MM.1S (cell line): ENCODE measurements around the gene ZNF248.

ENCODE experiments used
- DNase-seq: peaks from one replicate; pipeline ENCODE4 v3.0.0-alpha.2; 2015
- H2AFZ ChIP-seq: fragments of 300-600 bp; sonication (generic); 2 replicates; pipeline ENCODE4 v1.6.0; 2016; ENCODE audit warnings: antibody characterized with exemption, low read length
- H3F3A ChIP-seq: fragments of 300-600 bp; sonication (generic); 2 replicates; pipeline ENCODE4 v1.6.1; 2016; ENCODE audit warnings: mild to moderate bottlenecking, antibody characterized with exemption, low read length, moderate library complexity, mixed read lengths; ENCODE audit not compliant: insufficient read depth
- H3K27ac ChIP-seq: fragments of 300-600 bp; sonication (generic); 2 replicates; pipeline ENCODE4 v1.5.1; 2016; ENCODE audit warnings: mild to moderate bottlenecking, low read length
- H3K27me3 ChIP-seq: fragments of 300-600 bp; sonication (generic); replicated peaks from 2 replicates; pipeline ENCODE4 v1.6.0; 2016; ENCODE audit warnings: low read length; ENCODE audit not compliant: insufficient read depth
- H3K36me3 ChIP-seq: fragments of 300-600 bp; sonication (generic); replicated peaks from 2 replicates; pipeline ENCODE4 v1.6.1; 2016; ENCODE audit warnings: mild to moderate bottlenecking, low read length, mixed read lengths; ENCODE audit not compliant: insufficient read depth
- H3K4me1 ChIP-seq: fragments of 300-600 bp; sonication (generic); 2 replicates; pipeline ENCODE4 v1.6.1; 2016; ENCODE audit warnings: low read length, mixed read lengths
- H3K4me2 ChIP-seq: fragments of 300-600 bp; sonication (generic); 2 replicates; pipeline ENCODE4 v1.6.0; 2016; ENCODE audit warnings: low read depth, low read length
- H3K4me3 ChIP-seq: fragments of 300-600 bp; sonication (generic); 2 replicates; pipeline ENCODE4 v1.5.1; 2016; ENCODE audit warnings: low read length, mixed read lengths
- H3K79me2 ChIP-seq: fragments of 300-600 bp; sonication (generic); 2 replicates; pipeline ENCODE4 v1.6.1; 2016; ENCODE audit warnings: mixed run types, low read length, mixed read lengths
- H3K9ac ChIP-seq: fragments of 300-600 bp; sonication (generic); 2 replicates; pipeline ENCODE4 v1.6.1; 2016; ENCODE audit warnings: low read length, mixed read lengths
- H3K9me2 ChIP-seq: fragments of 300-600 bp; sonication (generic); replicated peaks from 2 replicates; pipeline ENCODE4 v1.6.1; 2016; ENCODE audit warnings: mild to moderate bottlenecking, low read length, mixed read lengths; ENCODE audit not compliant: insufficient read depth
- H3K9me3 ChIP-seq: fragments of 300-600 bp; sonication (generic); replicated peaks from 2 replicates; pipeline ENCODE4 v1.6.1; 2016; ENCODE audit warnings: mild to moderate bottlenecking, low read length, mixed read lengths; ENCODE audit not compliant: insufficient read depth
- H4K20me1 ChIP-seq: fragments of 300-600 bp; sonication (generic); 2 replicates; pipeline ENCODE4 v1.6.1; 2016; ENCODE audit warnings: mild to moderate bottlenecking, low read length, moderate library complexity, mixed read lengths; ENCODE audit not compliant: insufficient read depth
- CTCF ChIP-seq: fragments of 300-600 bp; sonication (generic); IDR thresholded peaks from 2 replicates; pipeline ENCODE4 v1.5.1; 2016; ENCODE audit warnings: antibody characterized with exemption, low read length, mixed read lengths
- EZH2 ChIP-seq: fragments of 300-600 bp; sonication (generic); optimal IDR thresholded peaks from 2 replicates; pipeline ENCODE3; 2017; ENCODE audit warnings: low read depth, mild to moderate bottlenecking, antibody characterized with exemption, low read length, mixed read lengths
- EZH2phosphoT487 ChIP-seq: fragments of 300-600 bp; sonication (generic); IDR thresholded peaks from 2 replicates; pipeline ENCODE4 v1.6.1; 2018; ENCODE audit warnings: antibody characterized with exemption, low read length

The ZNF248 gene

DNA sequence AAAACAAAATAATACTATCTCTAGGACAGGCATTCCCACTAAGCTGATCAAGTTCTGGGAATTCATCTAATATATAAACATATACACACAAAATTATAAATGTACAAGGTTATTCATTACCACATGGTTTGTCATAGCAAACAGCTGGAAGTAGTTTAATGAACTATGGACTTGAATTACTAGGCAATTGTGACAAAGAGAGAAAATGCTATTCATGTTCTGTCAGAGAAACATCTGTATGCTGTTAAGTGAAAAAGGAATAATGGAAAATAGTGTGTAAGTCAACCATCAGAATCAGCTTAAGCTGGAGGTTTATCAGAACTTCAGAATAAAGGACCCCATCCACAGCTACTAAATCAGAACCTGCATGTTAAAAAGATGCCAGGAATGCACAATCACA, 2.8 kb downstream of the ZNF248 start:
- Histone ChIP-seq H4K20me1 (no peaks in the 10 kb centered on the region), H3K4me3 (no peak overlapping the region), H3K9ac (no peak overlapping the region), H3K9me3 (no peaks in the 10 kb centered on the region), H3F3A (peaks cover 5% of the 10 kb centered on the region; the same call in 1 of the 2 replicates), H2AFZ (no peak overlapping the region), H3K79me2 (peaks cover 9% of the 10 kb centered on the region; the same call in 1 of the 2 replicates), H3K36me3 (no peaks in the 10 kb centered on the region; the same call in 1 of the 2 replicates), H3K4me2 (peak overlapping the region; percentile 31; the same call in 1 of the 2 replicates), H3K4me1 (peaks cover 18% of the 10 kb centered on the region), H3K27me3 (no peaks in the 10 kb centered on the region), H3K27ac (no peak overlapping the region), H3K9me2 (no peaks in the 10 kb centered on the region)
- DNase-seq, result no peak
- TF ChIP-seq CTCF, result no peak

DNA sequence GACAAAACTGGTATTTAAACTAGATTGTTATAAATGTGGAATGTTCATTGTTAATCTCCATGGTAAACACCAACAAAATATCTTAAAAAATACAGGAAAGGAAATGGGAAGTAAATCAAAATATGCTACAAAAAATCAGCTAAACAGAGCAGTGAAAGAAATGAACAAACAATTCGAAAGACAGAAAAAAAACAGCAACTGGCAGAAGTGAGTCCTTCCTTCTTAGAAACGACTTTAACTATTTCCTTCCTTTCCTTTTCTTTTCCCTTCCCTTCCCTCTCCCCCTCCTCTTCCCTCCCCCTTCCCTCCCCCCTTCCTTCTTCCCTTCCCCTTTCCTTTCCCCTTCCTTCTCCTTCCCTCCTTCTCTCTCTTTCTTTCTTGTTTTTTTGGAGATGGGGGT, 12.8 kb downstream of the ZNF248 start:
- no peak for DNase-seq

DNA sequence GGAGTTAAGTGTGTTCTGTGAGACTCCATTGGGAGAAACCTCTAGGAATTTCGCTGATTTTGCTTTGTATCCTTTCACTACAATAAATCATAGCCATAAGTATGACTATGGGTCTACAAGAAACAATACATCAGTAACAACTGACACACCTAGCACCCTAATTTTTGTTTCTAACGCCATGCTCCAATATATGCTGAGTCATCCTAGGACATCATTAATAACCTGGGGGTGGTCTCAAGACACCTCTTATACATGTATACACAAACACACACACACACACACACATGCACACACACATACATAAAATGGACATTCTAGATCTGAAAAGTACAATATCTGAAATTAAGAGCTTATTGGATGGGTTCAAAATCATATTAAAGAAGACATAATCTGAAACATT, 18.2 kb downstream of the ZNF248 start:
- TF ChIP-seq EZH2phosphoT487 (no peak), EZH2 (no peak), CTCF (no peak)
- Histone ChIP-seq H3K9me2 (no peaks in the 10 kb centered on the region), H3K9me3 (no peaks in the 10 kb centered on the region), H4K20me1 (no peaks in the 10 kb centered on the region), H3K36me3 (no peaks in the 10 kb centered on the region), H3K27ac (no peak overlapping the region), H3K4me1 (no peaks in the 10 kb centered on the region), H3K4me3 (no peak overlapping the region), H3K9ac (no peak overlapping the region), H3F3A (no peaks in the 10 kb centered on the region), H3K27me3 (no peaks in the 10 kb centered on the region), H3K4me2 (no peak overlapping the region), H3K79me2 (no peaks in the 10 kb centered on the region), H2AFZ (no peak overlapping the region)
- no peak for DNase-seq

More for the DNA sequence above, 12.8 kb downstream of the ZNF248 start:
- no peaks in the 10 kb centered on the region for H3K9me2 ChIP-seq
- no peak overlapping the region for H3K4me3 ChIP-seq
- H3F3A ChIP-seq, result no peaks in the 10 kb centered on the region
- no peaks in the 10 kb centered on the region for H3K36me3 ChIP-seq
- H2AFZ ChIP-seq, result no peak overlapping the region
- H3K79me2 ChIP-seq, result no peaks in the 10 kb centered on the region
- H3K4me2 ChIP-seq, result no peak overlapping the region
- TF ChIP-seq EZH2phosphoT487 (no peak), EZH2 (no peak), CTCF (no peak)
- no peaks in the 10 kb centered on the region for H4K20me1 ChIP-seq
- no peak overlapping the region for H3K27ac ChIP-seq
- H3K27me3 ChIP-seq, result no peaks in the 10 kb centered on the region
- H3K9me3 ChIP-seq, result no peaks in the 10 kb centered on the region
- H3K9ac ChIP-seq, result no peak overlapping the region
- H3K4me1 ChIP-seq, result no peaks in the 10 kb centered on the region
